GM19238 (cell line): Measurements from ENCODE around the gene GRK2.
"Not testable (repeated sequence)": the region's sequence is repeated elsewhere in the genome, so short reads cannot be mapped to it uniquely, and the experiment has no call there.

Experiments
- DNase-seq: peaks from one replicate; pipeline ENCODE4 v3.0.0; 2011; ENCODE audit warnings: low spot score; ENCODE audit not compliant: insufficient read length

GRK2 gene

DNA sequence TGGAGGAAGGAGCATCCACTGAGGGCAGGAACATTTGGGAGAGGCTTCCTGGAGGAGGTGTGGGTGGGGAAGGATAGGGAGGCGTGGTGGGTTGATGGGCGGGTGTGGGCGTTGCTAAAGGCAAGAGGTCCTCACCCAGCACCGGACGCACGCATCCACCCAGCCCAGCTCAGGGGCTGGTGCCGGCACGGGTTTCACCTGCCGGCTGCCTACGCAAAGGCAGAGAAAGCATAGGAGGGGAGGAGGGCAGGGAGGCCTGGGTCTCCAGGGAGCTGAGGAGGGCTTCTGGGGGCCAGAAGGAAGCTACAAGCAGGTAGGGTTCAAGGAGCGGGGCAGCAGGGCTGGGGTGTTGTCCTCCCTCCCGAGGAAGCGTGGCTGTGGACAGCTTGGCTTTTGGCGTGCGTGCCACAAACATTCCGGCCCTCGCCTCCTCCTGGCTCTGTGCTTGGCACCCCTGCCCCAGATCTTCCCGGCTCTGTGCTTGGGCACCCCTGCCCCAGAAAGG, 44.8 kb downstream of the GRK2 start:
- DNase-seq = no peak

DNA sequence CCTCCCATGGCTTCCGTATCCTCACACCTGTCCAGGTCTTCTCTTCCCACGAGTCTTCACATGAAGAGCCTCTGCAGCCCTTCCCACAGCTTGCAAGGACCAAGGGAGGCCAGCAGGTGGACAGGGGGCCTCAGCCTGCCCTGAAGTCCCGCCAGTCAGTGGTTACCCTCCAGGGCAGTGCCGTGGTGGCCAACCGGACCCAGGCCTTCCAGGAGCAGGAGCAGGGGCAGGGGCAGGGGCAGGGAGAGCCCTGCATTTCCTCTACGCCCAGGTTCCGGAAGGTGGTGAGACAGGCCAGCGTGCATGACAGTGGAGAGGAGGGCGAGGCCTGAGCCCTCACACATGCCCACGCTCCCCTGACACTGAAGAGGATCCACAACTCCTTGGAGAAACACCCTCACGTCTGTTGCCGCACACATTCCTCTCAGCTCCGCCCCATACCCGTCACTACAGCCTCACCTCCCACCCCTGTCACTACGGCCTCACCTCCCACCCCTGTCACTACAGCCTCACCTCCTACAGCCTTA, 45.3 kb downstream of the GRK2 start:
- DNase-seq = no peak

DNA sequence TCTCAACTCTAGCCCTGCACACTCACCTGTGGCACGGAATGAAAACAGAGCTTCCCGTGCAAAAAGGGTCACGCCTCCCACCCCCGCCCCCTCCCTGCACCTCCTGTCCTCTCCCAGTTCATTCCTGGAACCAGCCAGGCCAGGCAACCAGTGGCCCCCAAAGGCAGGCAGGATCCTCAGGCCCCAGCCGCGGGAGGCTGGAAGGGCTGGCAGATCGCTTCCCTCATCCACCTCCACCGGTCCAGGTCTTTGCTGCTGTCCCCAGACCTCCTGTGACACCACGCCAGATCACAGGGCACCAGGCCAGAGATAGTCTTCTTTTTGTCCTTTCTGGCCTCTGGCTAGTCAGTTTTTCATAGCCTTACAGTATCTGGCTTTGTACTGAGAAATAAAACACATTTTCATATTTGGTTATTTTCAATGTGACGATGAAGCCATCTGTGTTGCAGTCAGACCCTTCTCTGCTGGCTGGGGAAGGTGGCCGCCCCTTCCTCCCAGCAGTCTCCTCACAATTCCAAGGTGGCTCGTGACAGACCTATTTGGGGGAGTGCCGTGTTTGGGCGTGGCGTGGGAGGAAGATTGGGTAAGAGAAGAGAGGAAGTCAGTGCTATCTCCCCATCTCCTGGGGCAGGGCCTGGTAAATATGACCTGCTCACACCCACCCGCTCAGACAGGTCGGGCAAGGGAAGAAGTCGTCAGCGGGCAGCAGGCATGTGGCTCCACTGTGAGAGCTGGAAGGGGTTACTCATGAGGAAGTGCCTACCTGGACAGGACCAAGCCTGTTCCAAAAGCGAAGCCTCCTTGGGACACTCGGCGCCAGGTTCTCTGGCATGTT, 46.1 kb downstream of the GRK2 start:
- no peak for DNase-seq

DNA sequence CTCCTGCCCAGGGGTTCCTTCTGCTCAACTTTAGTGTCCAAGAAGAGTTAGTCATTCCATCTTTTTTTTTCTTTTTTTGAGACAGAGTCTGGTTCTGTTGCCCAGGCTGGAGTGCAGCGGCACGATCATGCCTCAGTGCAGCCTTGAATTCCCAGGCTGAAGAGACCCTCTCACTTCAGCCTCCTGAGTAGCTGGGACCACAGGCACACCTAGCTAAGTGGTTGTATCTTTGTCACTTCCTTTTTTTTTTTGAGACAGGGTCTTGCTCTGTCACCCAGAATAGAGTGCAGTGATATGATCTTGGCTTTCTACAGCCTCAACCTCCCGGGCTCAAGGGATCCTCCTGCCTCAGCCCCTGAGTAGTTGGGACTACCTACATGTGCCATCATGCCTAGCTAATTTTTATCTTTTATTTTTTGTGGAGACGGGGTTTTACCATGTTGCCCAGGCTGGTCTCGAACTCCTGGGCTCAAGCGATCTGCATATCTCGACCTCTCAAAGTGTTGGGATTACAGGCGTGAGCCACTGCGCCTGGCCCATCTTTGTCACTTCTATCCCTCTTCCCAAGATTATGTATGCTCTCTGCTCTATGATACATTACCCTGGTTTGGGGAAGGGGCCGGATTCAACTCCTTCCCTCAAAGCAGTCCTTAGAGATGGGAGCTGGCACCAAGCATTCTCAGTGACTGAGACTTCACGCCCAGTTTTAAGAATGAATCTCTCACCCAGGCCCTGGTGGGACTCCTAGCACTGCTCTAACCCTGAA, 47.0 kb downstream of the GRK2 start:
- DNase-seq = no peak

DNA sequence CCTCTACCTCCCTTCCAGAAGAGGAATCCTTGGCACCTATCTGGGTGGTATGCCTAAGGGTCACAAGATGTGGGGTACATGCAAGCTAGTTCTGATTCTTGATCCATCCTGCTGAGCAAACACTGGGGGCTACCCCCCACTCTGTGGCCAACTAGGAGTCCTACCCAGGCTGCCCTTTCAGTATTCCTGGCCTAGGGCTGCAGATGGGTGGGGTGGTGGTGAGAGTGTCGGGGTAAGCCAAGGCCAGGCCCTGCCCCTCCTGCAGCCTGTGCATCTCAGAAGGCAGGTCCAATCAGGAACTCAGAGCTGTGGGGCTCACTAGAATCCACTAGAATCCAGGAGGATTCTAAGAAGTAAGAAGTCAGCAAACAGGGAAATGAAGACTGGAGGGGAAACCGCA, 47.9 kb downstream of the GRK2 start:
- no peak for DNase-seq

DNA sequence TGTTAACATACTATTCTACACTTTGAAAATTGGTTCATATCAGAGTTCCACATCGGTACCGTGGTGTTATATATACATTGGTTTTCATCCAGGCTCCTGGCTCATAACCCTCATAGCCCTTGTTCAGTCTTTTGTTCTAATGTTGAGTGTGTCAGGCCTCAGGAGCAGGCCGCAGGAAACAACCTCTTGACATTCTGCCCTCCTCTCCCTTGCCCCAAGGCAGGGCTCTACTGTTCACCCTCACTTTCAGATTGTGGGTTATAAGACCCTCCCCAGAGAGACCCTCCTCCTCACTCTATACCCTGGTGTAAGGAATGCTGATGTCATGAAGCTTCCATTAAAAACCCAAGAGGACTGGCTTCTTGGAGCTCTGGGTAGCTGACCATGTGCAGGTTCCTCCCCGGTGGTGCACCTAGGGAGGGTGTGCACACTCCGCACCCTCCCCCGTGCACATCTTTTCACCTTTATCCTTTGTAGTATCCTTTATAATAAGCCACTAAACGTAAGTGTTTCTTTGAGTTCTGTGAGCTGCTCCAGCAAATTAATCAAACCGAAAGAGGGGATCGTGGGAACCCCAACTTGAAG, 49.1 kb downstream of the GRK2 start:
- DNase-seq = no peak

DNA sequence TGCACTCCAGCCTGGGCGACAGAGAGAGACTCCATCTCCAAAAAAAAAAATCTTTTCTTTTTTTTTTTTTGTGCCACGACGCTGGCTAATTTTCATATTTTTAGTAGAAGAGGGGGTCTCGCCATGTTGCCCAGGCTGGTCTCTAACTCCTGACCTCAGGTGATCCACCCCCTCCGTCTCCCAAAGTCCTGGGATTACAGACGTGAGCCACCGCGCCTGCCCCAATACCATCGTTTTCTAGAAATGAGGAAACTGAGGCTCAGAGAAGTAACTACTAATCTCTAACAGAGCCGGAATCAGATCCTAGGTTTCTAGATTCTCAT, 50.6 kb downstream of the GRK2 start:
- DNase-seq = no peak

DNA sequence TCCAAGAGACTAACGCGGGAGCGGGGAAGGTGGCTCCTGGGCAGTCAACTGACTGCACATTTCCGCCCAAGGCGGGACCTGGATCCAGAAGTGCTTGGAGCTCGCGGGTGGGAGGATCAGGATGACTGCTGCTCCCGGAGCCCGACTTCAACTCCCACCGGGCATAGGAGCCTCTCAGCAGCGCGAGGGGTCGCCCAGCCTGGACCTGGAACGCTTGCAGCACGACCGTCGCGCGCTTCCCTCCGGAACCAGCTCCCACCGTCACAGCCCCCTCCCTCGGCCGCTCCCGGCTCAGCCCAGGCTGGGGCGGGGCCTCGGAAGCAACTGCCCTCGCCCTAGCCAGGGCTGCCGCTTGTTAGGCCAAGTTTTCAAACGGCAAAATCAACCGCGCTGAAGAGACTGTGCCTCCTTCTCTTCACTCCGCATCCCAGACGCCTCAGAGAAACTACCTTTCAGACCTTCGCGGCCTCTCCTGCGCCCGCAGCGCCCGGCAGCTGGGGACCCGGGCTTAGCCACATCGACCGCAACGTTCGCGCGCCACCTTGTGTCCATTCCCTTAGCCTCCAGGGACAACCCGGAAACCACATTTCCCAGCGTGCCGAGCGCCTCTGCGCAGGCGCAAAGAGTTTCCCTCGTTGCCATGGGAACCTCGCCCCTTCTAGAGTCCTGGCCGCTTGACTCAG, 51.1 kb downstream of the GRK2 start:
- peak; percentile 99 for DNase-seq

DNA sequence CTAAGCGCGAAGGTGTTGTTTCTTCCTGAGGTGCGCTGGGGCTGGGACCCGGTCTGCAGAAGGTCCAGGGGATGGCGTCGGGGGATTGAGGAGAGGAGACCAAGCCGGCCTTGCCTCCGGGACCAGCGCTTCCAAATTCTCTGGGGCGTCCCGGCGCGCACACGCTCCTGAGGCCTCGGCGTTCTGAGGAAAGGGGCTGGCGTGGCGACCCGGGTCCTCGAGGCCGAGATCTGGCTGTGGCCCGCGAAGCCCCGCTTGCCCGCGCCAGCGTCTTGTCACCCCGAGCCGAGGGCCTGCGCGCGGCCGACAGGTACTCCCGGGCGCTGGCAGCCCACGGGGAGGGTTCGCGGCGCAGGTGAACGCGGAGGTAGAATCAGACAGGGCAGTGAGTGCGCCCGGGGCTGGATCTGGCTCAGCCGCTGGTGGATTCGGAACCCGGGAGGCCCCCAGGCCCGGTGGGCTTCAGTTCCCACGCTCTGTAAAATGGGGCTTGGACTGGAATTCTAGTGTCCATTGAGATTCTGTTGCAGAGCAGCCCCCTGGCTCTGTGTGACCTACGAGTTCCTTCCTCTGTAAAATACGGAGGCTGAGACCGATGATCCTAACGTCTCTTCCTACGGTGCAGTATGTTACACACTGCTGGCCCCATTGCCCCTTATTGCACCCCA, 51.7 kb downstream of the GRK2 start:
- DNase-seq = no peak

DNA sequence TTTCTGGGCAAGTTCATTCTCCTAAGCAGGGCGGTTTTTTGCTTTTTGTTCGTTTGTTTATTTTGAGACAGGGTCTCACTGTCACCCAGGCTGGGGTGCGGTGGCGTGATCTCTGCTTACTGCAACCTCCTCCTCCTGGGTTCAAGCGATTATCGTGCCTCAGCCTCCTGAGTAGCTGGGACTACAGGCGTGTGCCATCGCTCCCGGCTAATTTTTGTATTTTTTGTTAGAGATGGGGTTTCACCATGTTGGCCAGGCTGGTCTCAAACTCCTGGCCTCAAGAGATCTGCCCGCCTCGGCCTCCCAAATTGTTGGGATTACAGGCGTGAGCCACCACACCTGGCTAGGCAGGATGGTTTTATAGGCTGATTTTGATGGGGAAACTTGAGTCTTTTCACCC, 52.6 kb downstream of the GRK2 start:
- DNase-seq = not testable (repeated sequence)

DNA sequence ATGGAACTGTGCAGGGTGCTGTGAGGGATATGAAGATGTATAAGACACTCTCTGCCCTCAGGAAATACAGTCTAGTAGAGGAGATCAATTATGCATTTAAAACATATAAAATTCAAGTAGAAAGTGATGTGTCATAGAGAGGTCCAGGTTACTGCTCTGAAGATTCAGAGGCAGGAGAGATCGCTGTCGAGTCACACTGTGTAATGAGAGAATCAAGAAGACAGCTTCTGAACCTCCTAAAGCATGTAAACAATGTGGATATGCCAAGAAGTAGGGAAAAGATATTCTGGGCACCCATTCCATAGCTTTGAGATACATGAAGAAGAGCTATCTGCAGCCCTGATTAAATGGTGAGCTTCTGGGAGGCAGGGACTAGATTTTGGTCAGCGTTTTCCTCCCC, 53.7 kb downstream of the GRK2 start:
- no peak for DNase-seq

DNA sequence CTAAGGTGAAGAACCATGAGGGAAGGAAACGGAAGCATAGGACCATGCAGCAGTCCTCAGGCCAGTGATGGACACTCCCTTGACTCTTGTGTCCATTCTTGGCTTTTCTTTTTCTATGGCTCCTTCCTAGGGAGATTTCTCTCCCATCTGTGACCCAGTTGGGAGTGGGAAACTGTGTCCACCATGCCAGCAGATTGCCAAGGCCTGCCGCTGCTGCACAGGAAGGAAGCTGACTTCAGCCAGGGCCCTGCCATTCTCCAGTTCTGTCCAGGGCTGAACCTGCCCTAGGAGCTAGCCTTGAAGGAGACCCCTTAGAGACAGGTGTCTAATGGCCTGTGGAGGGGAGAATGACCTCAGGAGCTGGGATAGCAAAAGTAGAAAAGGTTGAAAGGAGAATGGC, 54.4 kb downstream of the GRK2 start:
- DNase-seq = no peak

DNA sequence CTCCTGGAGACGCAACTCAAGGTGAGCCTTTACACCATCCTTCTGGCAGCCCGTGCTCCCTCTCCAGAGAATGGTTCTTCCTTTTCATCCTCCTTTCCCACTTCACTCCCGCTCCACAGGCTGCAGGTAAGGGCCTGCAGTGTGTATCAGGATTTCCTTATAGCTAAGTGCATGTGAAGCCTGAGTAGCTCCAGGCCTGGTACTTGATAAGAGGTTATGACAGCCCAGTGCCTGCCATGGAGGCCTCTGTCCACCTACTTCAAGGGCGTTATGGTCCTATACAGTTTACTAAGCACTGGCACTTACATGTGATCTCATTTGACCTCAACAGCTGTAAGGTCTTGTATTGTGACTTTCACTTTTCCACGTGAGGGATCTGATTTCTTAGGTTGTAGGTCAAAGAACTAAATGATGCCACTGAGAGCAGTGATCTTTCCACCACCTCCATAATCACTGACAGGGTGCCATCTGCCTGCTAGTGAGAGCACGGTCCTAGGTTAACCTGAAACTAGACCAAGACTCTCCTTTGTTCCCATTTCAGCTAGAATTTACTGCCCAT, 55.1 kb downstream of the GRK2 start:
- DNase-seq = no peak

DNA sequence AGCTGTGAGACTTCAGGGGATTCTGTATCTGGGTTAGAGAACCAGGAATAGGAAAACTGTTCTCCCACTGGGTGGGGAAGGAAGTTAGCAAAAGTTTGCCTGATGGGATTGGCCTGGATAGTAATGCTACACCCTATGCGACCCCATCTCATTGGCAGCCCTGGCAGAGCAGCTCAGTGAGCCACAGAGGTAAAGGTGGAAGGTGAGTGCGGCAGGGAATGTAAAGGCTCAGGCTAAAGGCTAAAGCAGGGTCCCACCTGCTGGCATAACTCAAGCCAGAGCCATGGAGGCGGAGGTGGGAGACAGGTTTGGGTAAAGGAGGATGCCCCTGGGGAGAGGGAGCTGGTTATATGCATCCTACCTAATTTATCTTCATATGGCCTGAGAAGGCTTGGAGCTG, 55.8 kb downstream of the GRK2 start:
- no peak for DNase-seq

DNA sequence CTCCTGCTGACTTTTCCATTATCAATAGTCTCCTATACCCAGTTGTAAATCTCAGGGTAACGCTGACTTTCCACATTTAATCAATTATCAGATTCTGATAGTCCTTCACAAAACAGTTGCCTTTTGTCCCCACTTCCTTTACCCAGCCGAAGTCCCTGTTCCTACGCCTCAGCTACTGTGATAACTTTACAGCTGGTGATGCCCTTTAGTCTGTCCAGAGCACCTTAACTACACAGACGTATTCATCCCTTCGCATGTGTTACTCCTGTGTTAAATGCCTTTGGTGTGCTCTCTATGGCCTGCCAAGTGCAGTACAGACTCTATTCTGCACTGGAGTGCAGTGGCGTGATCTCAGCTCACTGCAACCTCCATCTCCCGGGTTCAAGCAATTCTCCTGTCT, 57.3 kb downstream of the GRK2 start:
- no peak for DNase-seq

DNA sequence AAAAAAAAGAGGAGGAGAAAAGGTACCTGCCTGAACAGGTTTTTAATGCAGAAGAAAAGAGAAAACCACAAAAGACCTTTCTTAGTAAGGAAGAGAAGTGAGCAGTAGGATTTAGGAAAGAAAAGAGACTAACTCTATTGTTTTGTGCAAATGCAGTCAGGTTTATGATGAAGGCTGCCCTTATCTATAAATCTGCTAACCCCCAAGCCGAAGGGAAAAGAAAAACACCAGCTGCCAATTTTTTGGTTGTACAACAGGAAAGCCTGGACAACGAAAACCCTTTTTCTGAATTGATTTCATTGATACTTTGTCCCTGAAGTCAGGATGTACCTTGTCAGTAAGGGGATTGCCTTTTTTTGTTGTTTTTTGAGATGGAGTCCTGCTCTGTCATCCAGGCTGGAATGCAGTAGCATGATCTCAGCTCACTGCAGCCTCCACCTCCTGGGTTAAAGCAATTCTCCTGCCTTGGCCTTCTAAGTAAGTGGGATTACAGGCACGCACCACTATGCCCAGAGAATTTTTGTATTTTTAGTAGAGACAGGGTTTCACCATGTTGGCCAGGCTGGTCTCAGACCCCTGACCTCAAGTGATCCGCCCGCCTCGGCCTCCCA, 65.9 kb downstream of the GRK2 start:
- DNase-seq = no peak
